Measurements from ENCODE around the gene MRPL16. TPM values are rescaled to one million over a fixed set of nuclear protein-coding genes. Genes with fewer than 3 reads are reported as not detected.
"Not testable (repeated sequence)": the region's sequence is repeated elsewhere in the genome, so short reads cannot be mapped to it uniquely, and the experiment has no call there.

The MRPL16 gene
- total and polyA plus RNA-seq, 4 donors, result 24.9 to 54.9 (median 39.6) TPM

- no peaks in the 10 kb centered on the region for H3K4me1 ChIP-seq (ENCODE audit: control insufficient read depth in 4 of 4, insufficient read depth in 4 of 4, low read length in 3 of 4)
- TF ChIP-seq SP1 (IDR thresholded peaks at IDR 0.05) (no peak), EGR1 (IDR thresholded peaks at IDR 0.05; ENCODE audit: low read depth in 2 of 2) (no peak), GABPA (IDR thresholded peaks at IDR 0.05 in 1 of 2, conservative IDR thresholded peaks at IDR 0.05 in 1 of 2) (no peak)
- 47% methylated on average over 2 of the region's 2 CpGs for WGBS
- H3K9ac ChIP-seq (ENCODE audit: low read depth in 1 of 2, low read length in 2 of 2), result no peak overlapping the region
- peaks cover 0 to 3% (median 0%) of the 10 kb centered on the region in 4 donors for H3K27me3 ChIP-seq (ENCODE audit: control insufficient read depth in 4 of 4, insufficient read depth in 4 of 4, low read length in 3 of 4)
- DNase-seq (ENCODE audit: low spot score), result no peak
- H3K36me3 ChIP-seq (ENCODE audit: control insufficient read depth in 4 of 4, insufficient read depth in 3 of 4, low read depth in 1 of 4, low read length in 3 of 4), result no peaks in the 10 kb centered on the region
- H3K9me3 ChIP-seq (ENCODE audit: control insufficient read depth in 4 of 4, low read length in 3 of 4), result no peaks in the 10 kb centered on the region
- no peak overlapping the region for H3K27ac ChIP-seq (ENCODE audit: low read depth in 1 of 2, low read length in 2 of 2)
- H3K4me3 ChIP-seq (ENCODE audit: low read depth in 1 of 3, low read length in 3 of 3), result no peak overlapping the region
These were observed 44.3 kb upstream of the MRPL16 start for GRCh38 chr11:59854871-59855270.

DNA sequence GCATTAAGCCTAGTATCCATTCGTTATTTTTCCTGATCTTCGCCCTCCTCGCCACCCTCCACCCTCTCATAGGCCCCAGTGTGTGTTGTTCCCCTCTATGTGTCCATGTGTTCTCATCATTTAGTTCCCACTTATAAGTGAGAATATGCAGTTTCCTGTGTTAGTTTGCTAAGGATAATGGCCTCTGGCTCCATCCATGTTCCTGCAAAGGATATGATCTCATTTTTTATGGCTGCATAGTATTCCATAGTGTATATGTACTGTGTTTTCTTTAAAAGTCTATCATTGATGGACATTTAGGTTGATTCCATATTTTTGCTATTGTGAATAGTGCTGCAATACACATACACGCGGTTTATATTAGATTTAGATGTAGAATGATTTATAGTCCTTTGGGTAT is 40.8 kb upstream of the MRPL16 start:
- H3K4me1 ChIP-seq (ENCODE audit: control insufficient read depth in 4 of 4, insufficient read depth in 4 of 4, low read length in 3 of 4), result not testable (repeated sequence)

GRCh38 chr11:59849551-59849950 is 39.0 kb upstream of the MRPL16 start:
- 93% methylated on average over 2 of the region's 2 CpGs for WGBS
- H3K4me3 ChIP-seq (ENCODE audit: low read depth in 1 of 3, low read length in 3 of 3); H3K27me3 ChIP-seq (ENCODE audit: control insufficient read depth in 4 of 4, insufficient read depth in 4 of 4, low read length in 3 of 4); H3K9ac ChIP-seq (ENCODE audit: low read depth in 1 of 2, low read length in 2 of 2); H3K9me3 ChIP-seq (ENCODE audit: control insufficient read depth in 4 of 4, low read length in 3 of 4); H3K36me3 ChIP-seq (ENCODE audit: control insufficient read depth in 4 of 4, insufficient read depth in 3 of 4, low read depth in 1 of 4, low read length in 3 of 4); DNase-seq (ENCODE audit: low spot score); H3K4me1 ChIP-seq (ENCODE audit: control insufficient read depth in 4 of 4, insufficient read depth in 4 of 4, low read length in 3 of 4); H3K27ac ChIP-seq (ENCODE audit: low read depth in 1 of 2, low read length in 2 of 2): not testable (repeated sequence)

More for the DNA sequence above, 40.8 kb upstream of the MRPL16 start:
- not testable (repeated sequence) for H3K9me3 ChIP-seq (ENCODE audit: control insufficient read depth in 4 of 4, low read length in 3 of 4); H3K4me3 ChIP-seq (ENCODE audit: low read depth in 1 of 3, low read length in 3 of 3); H3K36me3 ChIP-seq (ENCODE audit: control insufficient read depth in 4 of 4, insufficient read depth in 3 of 4, low read depth in 1 of 4, low read length in 3 of 4); H3K27ac ChIP-seq (ENCODE audit: low read depth in 1 of 2, low read length in 2 of 2); H3K9ac ChIP-seq (ENCODE audit: low read depth in 1 of 2, low read length in 2 of 2); H3K27me3 ChIP-seq (ENCODE audit: control insufficient read depth in 4 of 4, insufficient read depth in 4 of 4, low read length in 3 of 4); DNase-seq (ENCODE audit: low spot score)
- WGBS, result 89% methylated on average over 5 of the region's 5 CpGs

DNA sequence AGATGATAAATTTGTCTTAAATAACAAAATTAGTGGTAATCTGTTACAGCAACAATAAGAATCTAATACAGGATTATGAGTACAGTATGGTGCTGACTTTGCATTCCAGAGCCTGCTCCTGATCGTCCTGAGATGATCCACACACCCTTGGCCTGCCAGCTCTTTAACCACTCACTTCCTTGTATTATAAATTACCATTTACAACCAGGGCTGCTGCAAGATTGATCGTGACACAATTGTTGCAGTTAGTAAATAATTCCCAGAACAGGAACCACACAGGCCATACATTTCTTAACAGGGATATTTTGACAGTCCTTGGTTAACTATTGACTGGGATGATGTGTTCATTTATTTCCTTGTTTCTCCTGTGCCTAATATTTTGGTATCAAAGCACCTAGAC is 38.6 kb upstream of the MRPL16 start:
- WGBS, result 21% methylated on average over 2 of the region's 2 CpGs
- TF ChIP-seq FOXA1 (IDR thresholded peaks at IDR 0.05) (no peak), SP1 (IDR thresholded peaks at IDR 0.05) (peak; percentile 11)
- no peaks in the 10 kb centered on the region for H3K9me3 ChIP-seq (ENCODE audit: control insufficient read depth in 4 of 4, low read length in 3 of 4)
- no peak overlapping the region for H3K27ac ChIP-seq (ENCODE audit: low read depth in 1 of 2, low read length in 2 of 2)
- no peaks in the 10 kb centered on the region for H3K27me3 ChIP-seq (ENCODE audit: control insufficient read depth in 4 of 4, insufficient read depth in 4 of 4, low read length in 3 of 4)
- H3K36me3 ChIP-seq (ENCODE audit: control insufficient read depth in 4 of 4, insufficient read depth in 3 of 4, low read depth in 1 of 4, low read length in 3 of 4), result no peaks in the 10 kb centered on the region
- H3K9ac ChIP-seq (ENCODE audit: low read depth in 1 of 2, low read length in 2 of 2), result no peak overlapping the region
- DNase-seq (ENCODE audit: low spot score), result no peak
- H3K4me1 ChIP-seq (ENCODE audit: control insufficient read depth in 4 of 4, insufficient read depth in 4 of 4, low read length in 3 of 4), result no peaks in the 10 kb centered on the region
- H3K4me3 ChIP-seq (ENCODE audit: low read depth in 1 of 3, low read length in 3 of 3), result no peak overlapping the region

DNA sequence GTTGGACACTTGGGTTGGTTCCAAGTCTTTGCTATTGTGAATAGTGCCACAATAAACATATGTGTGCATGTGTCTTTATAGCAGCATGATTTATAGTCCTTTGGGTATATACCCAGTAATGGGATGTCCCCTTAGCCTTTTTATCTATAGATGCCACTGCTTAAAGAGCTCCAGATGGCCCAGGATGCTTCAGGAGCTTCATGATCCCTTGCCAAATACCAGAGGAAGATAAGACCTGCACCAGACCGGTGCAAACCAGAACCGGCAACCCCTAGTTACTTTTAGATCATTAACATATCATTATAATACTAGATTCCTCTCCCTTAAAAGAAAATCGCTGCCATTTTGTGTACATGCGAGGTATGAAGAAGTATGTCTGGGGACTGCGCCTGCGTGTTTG is 37.9 kb upstream of the MRPL16 start:
- not testable (repeated sequence) for H3K9me3 ChIP-seq (ENCODE audit: control insufficient read depth in 4 of 4, low read length in 3 of 4); H3K36me3 ChIP-seq (ENCODE audit: control insufficient read depth in 4 of 4, insufficient read depth in 3 of 4, low read depth in 1 of 4, low read length in 3 of 4); H3K4me1 ChIP-seq (ENCODE audit: control insufficient read depth in 4 of 4, insufficient read depth in 4 of 4, low read length in 3 of 4); H3K9ac ChIP-seq (ENCODE audit: low read depth in 1 of 2, low read length in 2 of 2); H3K27me3 ChIP-seq (ENCODE audit: control insufficient read depth in 4 of 4, insufficient read depth in 4 of 4, low read length in 3 of 4); DNase-seq (ENCODE audit: low spot score); H3K4me3 ChIP-seq (ENCODE audit: low read depth in 1 of 3, low read length in 3 of 3); H3K27ac ChIP-seq (ENCODE audit: low read depth in 1 of 2, low read length in 2 of 2)
- WGBS, result 92% methylated on average over 6 of the region's 6 CpGs

- Histone ChIP-seq H3K27me3 (ENCODE audit: control insufficient read depth in 4 of 4, insufficient read depth in 4 of 4, low read length in 3 of 4) (no peaks in the 10 kb centered on the region), H3K27ac (ENCODE audit: low read depth in 1 of 2, low read length in 2 of 2) (no peak overlapping the region), H3K9me3 (ENCODE audit: control insufficient read depth in 4 of 4, low read length in 3 of 4) (no peaks in the 10 kb centered on the region), H3K4me1 (ENCODE audit: control insufficient read depth in 4 of 4, insufficient read depth in 4 of 4, low read length in 3 of 4) (no peaks in the 10 kb centered on the region), H3K4me3 (ENCODE audit: low read depth in 1 of 3, low read length in 3 of 3) (no peak overlapping the region), H3K36me3 (ENCODE audit: control insufficient read depth in 4 of 4, insufficient read depth in 3 of 4, low read depth in 1 of 4, low read length in 3 of 4) (no peaks in the 10 kb centered on the region), H3K9ac (ENCODE audit: low read depth in 1 of 2, low read length in 2 of 2) (no peak overlapping the region)
- TF ChIP-seq HNF4A (conservative IDR thresholded peaks at IDR 0.05), result no peak
- no peak for DNase-seq (ENCODE audit: low spot score)
- WGBS, result 76% methylated on average over 3 of the region's 3 CpGs
These were observed 37.0 kb upstream of the MRPL16 start for GRCh38 chr11:59847626-59848025.

Measured in liver (tissue), 9 donors.